Testis (tissue), 3 donors: ENCODE results near the gene HAAO. TPM values are rescaled to one million over a fixed set of nuclear protein-coding genes. Genes with fewer than 3 reads are reported as not detected.

Experiments used
- DNase-seq: peaks from one replicate; pipeline ENCODE4 v3.0.0-alpha.2; 2019
- H3K27ac ChIP-seq, 2 donors: fragments of 200-600 bp; sonication (generic); one replicate each; pipeline ENCODE4 v1.5.1; 2019
- H3K27me3 ChIP-seq: fragments of 200-600 bp; sonication (generic); one replicate; pipeline ENCODE4 v1.5.1; 2019
- H3K36me3 ChIP-seq: fragments of 200-600 bp; sonication (generic); one replicate; pipeline ENCODE4 v1.5.1; 2017; ENCODE audit warnings: low read depth; ENCODE audit errors: missing control alignments
- H3K4me1 ChIP-seq: fragments of 200-600 bp; sonication (generic); one replicate; pipeline ENCODE4 v1.5.1; 2019
- H3K4me3 ChIP-seq, 2 donors: fragments of 200-600 bp; sonication (generic); one replicate each; pipeline ENCODE4 v1.5.1; 2017 to 2019
- H3K9me3 ChIP-seq: fragments of 200-600 bp; sonication (generic); one replicate; pipeline ENCODE4 v1.5.1; 2017
- POLR2A ChIP-seq: fragments of 450-650 bp; IDR thresholded peaks from one replicate; pipeline ENCODE4 v1.6.1; 2017; ENCODE audit warnings: antibody characterized with exemption, mild to moderate bottlenecking, moderate library complexity
- WGBS, 2 donors: methylation state at CpG; one replicate each; pipeline ENCODE4 v1.1.5; 2018; 5-methylcytosine and 5-hydroxymethylcytosine counted together
- intact Hi-C: fragments of 100-400 bp; cut with DNase I; formaldehyde crosslinking; loops from one replicate; pipeline ENCODE4 v1.15.1; 2023; ENCODE audit warnings: low total_unique reads
- polyA plus RNA-seq: library from polyadenylated mRNA; stranded (reverse); fragments of 350-450 nt; fragmentation: Illumina TruSeq; extraction: RNeasy Lipid Tissue Mini Kit (QIAGEN cat#74804); gene quantifications from one replicate; pipeline ENCODE4 v1.2.3, GENCODE V29; 2014; ENCODE audit warnings: low read depth, low replicate concordance; ENCODE audit not compliant: insufficient read depth
- total RNA-seq, 2 donors: library from RNA; depleted of rRNA; stranded (reverse); fragments of >200 nt; gene quantifications; one replicate each; pipeline ENCODE4 v1.2.3, GENCODE V29; 2016
- TF ChIP-seq, protein P1 (sequence below), 3 experiments: fragments of 450-650 bp in 2 of 3; fragments of 200-600 bp in 1 of 3; sonication (generic) in 1 of 3; IDR thresholded peaks; one replicate each; pipeline ENCODE4 v1.5.1; 2016 to 2019; ENCODE audit warnings: antibody characterized with exemption in 3 of 3, mild to moderate bottlenecking in 2 of 3, moderate library complexity in 1 of 3

Gene HAAO
- total and polyA plus RNA-seq, 3 donors from 2014 or later = 3.2 to 6.0 (median 5.3) TPM

- WGBS, 2 donors = 71 to 76% methylated on average over 12 to 14 of the region's 14 CpGs
- Histone ChIP-seq H3K9me3 (no peaks in the 10 kb centered on the region), H3K27ac (no peak overlapping the region), H3K4me1 (peaks cover 19% of the 10 kb centered on the region), H3K36me3 (no peaks in the 10 kb centered on the region), H3K4me3 (no peak overlapping the region), H3K27me3 (no peaks in the 10 kb centered on the region)
- intact Hi-C loops = no loop called here
- DNase-seq = peak; percentile 47
- TF ChIP-seq, protein P1, sequence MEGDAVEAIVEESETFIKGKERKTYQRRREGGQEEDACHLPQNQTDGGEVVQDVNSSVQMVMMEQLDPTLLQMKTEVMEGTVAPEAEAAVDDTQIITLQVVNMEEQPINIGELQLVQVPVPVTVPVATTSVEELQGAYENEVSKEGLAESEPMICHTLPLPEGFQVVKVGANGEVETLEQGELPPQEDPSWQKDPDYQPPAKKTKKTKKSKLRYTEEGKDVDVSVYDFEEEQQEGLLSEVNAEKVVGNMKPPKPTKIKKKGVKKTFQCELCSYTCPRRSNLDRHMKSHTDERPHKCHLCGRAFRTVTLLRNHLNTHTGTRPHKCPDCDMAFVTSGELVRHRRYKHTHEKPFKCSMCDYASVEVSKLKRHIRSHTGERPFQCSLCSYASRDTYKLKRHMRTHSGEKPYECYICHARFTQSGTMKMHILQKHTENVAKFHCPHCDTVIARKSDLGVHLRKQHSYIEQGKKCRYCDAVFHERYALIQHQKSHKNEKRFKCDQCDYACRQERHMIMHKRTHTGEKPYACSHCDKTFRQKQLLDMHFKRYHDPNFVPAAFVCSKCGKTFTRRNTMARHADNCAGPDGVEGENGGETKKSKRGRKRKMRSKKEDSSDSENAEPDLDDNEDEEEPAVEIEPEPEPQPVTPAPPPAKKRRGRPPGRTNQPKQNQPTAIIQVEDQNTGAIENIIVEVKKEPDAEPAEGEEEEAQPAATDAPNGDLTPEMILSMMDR (IDR thresholded peaks at IDR 0.05) = no peak
- TF ChIP-seq POLR2A = no peak
Observed at GRCh38 chr2:42755191-42755880, 37.0 kb downstream of the HAAO start.

DNA sequence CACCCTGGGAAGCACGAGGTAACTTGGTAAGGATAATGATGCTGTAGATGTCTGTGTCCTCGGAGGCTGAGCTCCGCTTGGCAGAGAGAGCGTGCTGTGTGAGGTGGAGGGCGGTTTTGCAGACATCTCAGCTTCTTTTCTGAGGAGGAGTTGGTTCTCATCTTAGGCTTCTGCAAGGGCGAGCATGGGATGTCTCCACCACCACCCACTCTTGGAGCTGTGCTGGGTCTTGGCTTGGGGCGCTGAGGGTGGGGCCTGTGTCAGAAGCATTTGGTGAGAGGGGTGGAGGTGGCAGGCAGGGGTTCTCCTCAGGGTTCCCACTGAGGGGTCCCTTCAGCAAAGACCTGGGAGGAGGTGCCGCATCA lies 37.6 kb downstream of the HAAO start:
- TF ChIP-seq POLR2A = no peak
- TF ChIP-seq, protein P1 (IDR thresholded peaks at IDR 0.05) = no peak
- Histone ChIP-seq H3K9me3 (no peaks in the 10 kb centered on the region), H3K27me3 (no peaks in the 10 kb centered on the region), H3K36me3 (no peaks in the 10 kb centered on the region), H3K4me3 (no peak overlapping the region), H3K27ac (no peak overlapping the region), H3K4me1 (peaks cover 19% of the 10 kb centered on the region)
- intact Hi-C loops = no loop called here
- WGBS, 2 donors = 69 to 74% methylated on average over 7 to 8 of the region's 8 CpGs
- no peak for DNase-seq

DNA sequence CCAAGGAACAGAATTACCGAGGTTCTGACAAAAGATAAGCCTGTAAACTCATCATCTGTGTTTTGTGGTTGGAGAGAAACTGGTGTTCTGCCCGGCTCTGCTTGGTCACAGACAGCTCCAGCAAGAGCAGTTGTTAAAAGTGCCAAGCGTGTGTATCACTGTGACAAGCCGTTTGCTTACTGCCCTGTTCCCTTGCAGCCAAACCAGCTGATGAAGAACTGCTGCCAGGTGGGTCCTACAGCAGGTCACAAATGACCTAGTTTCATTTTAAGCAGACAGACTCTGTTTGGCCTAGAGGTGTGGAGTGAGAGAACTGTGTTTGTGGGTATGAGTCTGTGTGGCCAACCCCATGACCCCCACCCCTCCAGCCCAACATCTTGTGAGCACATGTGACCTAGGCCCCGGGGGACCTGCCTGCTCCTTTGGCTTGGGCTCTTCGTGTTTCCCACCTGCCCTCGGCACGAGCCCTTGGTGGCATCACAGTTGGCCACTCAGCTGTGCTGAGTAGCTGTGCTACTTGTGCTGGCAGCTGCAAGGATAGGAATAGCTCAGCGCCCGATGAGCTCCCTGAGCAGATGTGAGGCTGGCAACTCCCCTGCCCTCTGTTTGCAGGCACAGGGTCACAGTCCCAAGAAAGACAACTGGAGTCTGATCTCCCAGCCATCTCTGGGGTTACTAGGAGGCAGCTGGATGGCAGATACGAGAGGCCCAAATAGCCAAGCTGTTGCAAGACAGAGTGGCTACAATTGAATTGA lies 38.2 kb downstream of the HAAO start:
- Histone ChIP-seq H3K4me3 (no peak overlapping the region), H3K27me3 (no peaks in the 10 kb centered on the region), H3K9me3 (no peaks in the 10 kb centered on the region), H3K36me3 (no peaks in the 10 kb centered on the region), H3K4me1 (peaks cover 19% of the 10 kb centered on the region), H3K27ac (peak overlapping the region in 1 of 2 donors; percentile 6)
- WGBS, 2 donors = 41 to 61% methylated on average over 4 to 11 of the region's 11 CpGs
- intact Hi-C loops = no loop called here
- no peak for DNase-seq
- TF ChIP-seq, protein P1 (IDR thresholded peaks at IDR 0.05) = no peak
- TF ChIP-seq POLR2A = no peak

- H3K27me3 ChIP-seq = no peaks in the 10 kb centered on the region
- no peak overlapping the region for H3K27ac ChIP-seq
- intact Hi-C loops = no loop called here
- no peaks in the 10 kb centered on the region for H3K9me3 ChIP-seq
- H3K36me3 ChIP-seq = no peaks in the 10 kb centered on the region
- no peak for DNase-seq
- 86 to 88% methylated on average over 17 to 24 of the region's 24 CpGs for WGBS, 2 donors
- TF ChIP-seq, protein P1 (IDR thresholded peaks at IDR 0.05) = no peak
- no peak overlapping the region for H3K4me3 ChIP-seq
- H3K4me1 ChIP-seq = peaks cover 19% of the 10 kb centered on the region
Observed at GRCh38 chr2:42752816-42753813, 39.3 kb downstream of the HAAO start.
